Suppressor macrophage treated with lipopolysaccharide for 4 hours (primary cell): ENCODE data around the gene PLA2G6.
A peak's percentile ranks its signal among the peaks of the same experiment; 100 is the strongest.

Experiments used
- DNase-seq: peaks from one replicate; pipeline ENCODE4 v3.0.0-alpha.2; 2020

The PLA2G6 gene

DNA sequence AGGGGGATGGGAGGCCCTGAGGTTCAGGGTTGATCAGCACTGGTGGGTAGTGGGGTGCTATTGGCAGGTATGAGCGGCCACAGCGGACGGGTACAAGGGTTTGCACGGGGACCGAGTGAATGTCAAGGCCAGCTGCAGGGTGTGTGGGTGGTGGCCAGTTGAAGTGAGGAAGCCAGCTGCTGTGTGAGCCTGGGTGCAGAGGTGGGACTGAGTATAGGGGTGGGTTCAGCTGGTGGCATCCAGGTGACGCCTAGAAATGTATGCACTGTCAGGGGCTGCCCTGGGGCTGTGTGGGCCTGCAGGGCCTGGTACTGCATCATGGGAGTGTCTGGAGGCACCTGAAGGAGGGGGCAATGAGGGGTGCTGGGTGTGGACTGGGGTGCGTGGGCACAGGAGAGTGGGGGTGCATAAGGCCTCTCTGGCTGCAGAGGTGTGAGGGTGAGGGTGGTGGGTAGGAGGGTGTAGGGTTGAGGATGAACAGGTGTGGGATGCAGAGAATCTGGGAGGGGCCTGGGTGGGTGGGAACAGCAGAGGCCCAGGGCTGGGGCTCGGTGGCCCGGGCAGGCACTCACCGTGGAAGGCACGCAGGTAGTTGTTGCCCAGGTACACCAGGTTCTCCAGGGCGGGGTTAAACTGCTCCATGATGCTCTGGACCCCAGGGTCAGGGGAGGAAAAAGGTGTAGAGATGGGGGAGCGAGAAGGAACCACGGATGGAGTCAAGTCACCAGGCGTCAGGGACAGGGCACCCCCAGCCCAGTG, 72.9 kb downstream of the PLA2G6 start:
- DNase-seq = no peak

DNA sequence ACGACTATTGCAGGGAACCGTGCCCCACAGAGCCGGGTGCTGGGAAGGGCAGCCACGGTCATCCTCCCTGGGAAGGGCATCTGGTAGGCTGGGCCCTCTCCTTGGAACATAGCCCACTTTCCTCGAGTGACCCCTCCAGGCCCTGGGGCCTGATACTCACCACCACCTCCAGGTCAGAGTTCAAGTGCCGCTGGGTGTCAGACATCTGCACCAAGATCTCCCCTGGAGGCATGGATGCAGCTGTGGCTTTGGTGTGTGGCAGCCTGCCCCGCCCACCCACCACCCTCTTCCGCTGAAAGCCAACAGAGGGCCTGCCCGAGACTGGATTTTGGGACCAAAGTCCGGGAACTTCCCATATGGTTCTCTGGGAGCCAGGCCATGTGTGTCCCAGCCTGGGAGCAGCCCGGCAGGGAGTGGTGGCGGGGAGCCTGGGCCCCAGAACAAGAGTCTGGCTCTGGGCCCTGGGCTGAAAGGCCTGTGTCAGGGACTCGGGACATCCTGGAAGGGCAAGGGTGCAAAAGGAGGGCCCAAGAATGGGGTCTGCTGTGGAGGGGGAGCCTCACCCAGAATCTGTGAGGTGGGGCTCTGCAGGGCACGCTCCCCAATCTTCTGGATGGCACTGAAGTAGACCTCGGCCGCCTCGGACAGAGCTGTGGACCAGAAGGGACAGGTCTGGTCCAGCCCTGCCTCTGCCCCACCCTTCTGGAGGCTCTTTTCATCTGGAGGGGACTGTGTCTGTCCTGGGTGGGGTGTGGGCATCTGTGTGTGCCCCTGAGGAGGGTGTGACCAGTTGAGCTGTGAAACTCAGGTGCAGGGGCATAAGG, 73.7 kb downstream of the PLA2G6 start:
- DNase-seq = no peak

GRCh38 chr22:38106814-38107578, 74.6 kb downstream of the PLA2G6 start:
- no peak for DNase-seq

GRCh38 chr22:38104084-38104483, 77.5 kb downstream of the PLA2G6 start:
- peak; percentile 32 for DNase-seq

DNA sequence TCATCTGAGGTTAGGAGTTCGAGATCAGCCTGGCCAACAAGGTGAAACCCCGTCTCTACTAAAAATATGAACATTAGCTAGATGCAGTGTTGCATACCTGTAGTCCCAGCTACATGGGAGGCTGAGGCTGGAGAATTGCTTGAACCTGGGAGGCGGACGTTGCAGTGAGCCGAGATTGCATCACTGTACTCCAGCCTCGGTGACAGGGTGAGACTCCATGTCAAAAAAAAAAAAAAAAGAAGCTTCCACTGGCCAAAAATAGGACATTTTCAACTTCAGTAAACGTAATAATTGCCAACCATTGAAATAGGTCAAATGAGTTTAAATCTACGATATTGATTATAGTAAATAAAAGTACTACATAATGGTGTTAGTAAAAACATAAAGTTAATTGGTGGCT, 78.0 kb downstream of the PLA2G6 start:
- DNase-seq = no peak

DNA sequence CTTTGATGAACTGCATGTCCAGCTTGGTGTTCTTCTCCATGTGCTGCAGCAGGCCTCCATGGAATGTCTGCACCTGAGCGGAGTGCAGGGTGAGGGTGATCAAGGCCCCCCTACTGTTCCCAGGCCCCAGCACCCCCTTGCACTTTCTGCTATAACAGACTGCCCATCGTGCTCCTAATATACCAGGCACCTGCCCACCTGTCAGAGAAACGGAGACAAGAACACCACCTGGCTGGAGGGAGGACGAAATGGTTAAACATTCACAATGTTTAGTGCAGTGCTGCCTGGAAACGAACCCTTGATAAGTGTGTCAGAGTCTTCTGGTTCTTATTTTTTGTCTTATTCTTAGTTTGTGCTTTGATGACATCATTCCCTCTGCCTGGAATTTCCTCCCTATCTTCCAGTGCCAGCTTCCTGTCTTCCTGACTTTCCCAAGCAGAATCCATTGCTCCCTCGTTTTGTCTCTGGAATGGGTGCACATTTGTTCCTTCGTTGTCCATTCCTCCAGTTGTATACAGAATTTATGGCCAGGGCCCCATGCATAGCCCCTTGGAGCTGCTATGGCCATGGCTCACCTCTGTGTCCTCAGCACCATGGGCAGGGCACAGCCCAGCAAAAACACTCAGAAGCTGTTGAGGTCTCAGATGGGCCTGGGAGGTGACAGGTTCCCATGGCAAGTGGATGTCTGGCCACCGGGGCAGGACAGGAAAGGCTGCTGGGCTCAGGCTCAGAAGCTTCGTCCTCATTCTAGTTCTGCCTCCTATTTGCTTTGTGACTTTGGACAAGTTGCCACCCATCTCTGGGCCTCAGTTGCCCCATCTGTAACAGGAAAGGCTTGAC, 83.0 kb downstream of the PLA2G6 start:
- no peak for DNase-seq

- DNase-seq = no peak
These were observed 83.8 kb downstream of the PLA2G6 start for GRCh38 chr22:38097557-38098409.

GRCh38 chr22:38097058-38097457, 84.6 kb downstream of the PLA2G6 start:
- DNase-seq = no peak

DNA sequence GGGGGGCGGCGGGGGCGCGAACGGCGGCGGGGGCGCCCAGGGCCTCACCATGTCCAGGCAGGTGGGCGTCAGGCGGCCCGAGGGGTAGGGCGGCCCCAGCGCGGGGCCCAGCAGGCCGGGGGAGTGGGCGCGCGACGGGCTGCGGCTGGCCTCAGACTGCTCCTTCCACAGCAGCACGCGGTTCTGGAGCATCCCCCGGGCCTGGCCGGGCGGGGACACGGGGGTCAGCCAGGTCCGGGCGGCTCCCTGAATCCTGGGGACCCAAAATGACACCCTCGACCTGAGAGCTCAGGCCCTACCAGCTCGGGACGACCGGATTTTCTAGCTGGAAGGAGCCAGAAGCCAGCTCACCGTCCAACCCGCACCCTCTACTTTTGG, 92.2 kb downstream of the PLA2G6 start:
- no peak for DNase-seq

DNA sequence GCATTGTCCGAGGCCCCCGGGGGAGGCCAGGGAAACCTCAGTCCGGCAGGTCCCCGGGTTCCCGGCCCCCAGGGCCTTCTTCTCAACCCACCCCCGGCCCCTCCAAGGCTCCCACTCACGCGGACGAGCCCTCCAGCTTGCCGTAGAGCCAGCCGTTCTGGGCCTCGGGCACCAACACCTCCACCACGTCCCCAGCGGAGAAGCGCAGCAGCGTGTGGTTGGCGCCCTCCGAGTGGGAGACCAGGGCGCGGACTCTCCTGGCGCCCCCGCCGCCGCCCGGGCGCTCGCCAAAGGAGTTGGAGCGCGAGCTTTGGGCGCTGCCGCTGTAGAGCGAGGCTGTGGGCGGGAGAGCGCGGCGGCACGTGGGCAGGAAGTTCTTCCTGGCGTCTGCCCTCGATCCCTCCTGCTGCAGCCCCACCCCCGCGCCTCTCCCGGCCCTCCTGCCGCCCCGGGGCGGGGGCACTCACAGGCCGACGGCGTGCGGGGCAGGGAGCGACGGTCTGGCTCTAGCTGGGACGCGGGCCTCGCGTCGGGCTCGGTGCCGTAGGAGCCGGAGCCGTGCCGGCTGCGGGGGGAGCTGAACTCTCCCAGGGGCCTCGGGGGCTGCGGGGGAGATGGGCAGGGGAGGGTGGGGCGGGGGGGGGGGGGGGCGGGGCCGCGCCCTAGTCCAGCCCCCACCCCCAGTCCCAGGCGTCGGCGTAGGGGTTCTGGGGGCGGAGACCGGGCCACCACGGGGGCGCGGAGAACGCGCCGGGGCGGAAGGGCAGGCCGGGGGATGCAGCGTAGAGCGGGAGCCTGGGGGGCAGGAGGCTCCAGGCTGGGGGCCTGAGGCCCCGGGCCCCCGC, 92.8 kb downstream of the PLA2G6 start:
- no peak for DNase-seq

DNA sequence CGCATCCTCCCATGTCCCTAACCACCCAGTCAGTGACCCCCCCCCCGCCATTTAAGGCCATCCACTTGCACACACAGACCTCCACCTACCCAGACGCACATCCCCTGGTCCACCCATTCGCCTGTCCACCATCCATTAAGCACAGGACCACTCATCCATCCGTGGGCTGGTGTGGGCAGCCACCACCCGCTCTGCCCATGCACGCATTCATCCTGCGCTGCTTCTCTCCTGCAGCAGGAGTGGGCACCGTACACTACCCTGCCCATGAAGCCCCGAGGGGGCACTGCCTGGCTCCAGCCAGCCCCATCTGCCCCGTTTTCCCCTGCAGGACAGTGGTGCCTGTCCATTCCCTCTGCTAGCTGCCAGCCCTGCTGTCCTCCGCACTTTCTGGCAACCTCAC, 93.8 kb downstream of the PLA2G6 start:
- DNase-seq = no peak

GRCh38 chr22:38086942-38087341, 94.7 kb downstream of the PLA2G6 start:
- no peak for DNase-seq

- no peak for DNase-seq
These were observed 95.4 kb downstream of the PLA2G6 start for GRCh38 chr22:38086001-38086845.

DNA sequence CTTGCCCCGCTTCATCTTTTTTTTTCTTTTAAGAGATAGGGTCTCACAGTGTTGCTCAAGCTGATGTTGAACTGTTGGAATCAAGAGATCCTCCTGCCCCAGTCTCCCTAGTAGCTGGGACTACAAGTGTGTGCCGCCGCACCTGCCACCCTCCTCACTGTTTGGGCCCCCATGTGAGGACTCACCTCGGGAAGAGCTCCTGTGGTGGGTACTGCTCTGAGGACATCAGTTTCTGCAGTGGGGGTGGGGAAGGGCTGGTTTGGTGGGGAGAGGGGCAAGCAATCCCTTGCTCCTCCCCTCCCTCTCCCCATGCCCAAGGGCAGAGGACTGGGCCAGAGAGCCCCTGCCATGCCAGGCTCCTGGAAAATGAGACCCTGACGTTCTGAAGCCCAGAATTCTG, 96.1 kb downstream of the PLA2G6 start:
- no peak for DNase-seq

GRCh38 chr22:38085056-38085455, 96.6 kb downstream of the PLA2G6 start:
- DNase-seq = no peak

GRCh38 chr22:38083931-38084631, 97.5 kb downstream of the PLA2G6 start, which contains the start of gene SLC16A8:
Gene SLC16A8 (minus strand): TSS chr22:38084184. CDS start chr22:38082873, 1,311 bp downstream.
- DNase-seq = no peak

GRCh38 chr22:38082986-38083710, 98.5 kb downstream of the PLA2G6 start:
- DNase-seq = no peak
